Immature natural killer cell (primary cell): ENCODE measurements around the gene HPCAL1. TPM values are rescaled to one million over a fixed set of nuclear protein-coding genes. Genes with fewer than 3 reads are reported as not detected.

Source experiments
- polyA plus RNA-seq, 3 donors: library from polyadenylated mRNA; unstranded; fragments of 300-500 nt; fragmentation: Illumina TruSeq; gene quantifications; one replicate each; pipeline ENCODE4 v1.2.3, GENCODE V29; 2021

Gene HPCAL1
- polyA plus RNA-seq, 3 donors from 2014 or later = 64.9 to 89.7 (median 88.9) TPM

Other genes starting within 250 kb of the HPCAL1 start
- gene CYS1, start 222.5 kb upstream of the HPCAL1 start, polyA plus RNA-seq = not detected
- gene RRM2, start 180.2 kb upstream of the HPCAL1 start, polyA plus RNA-seq = 10 to 100 TPM in 1 of 3 donors, 1 to 10 TPM in 2; 4.9 to 11.3 (median 9.8) TPM
- gene ODC1, start 145.4 kb downstream of the HPCAL1 start, polyA plus RNA-seq = 10 to 100 TPM; 31.6 to 62.3 (median 59.0) TPM